Type B pancreatic cell (in vitro differentiated cells): Measurements from ENCODE around the gene LTBP2. TPM values are rescaled to one million over a fixed set of nuclear protein-coding genes. Genes with fewer than 3 reads are reported as not detected.

Source experiments
- DNase-seq: peaks from one replicate; pipeline ENCODE4 v3.0.0; 2021; ENCODE audit warnings: mixed read lengths; ENCODE audit not compliant: unreplicated experiment; ENCODE audit errors: extremely low spot score
- H3K27ac Mint-ChIP-seq: 2 replicates; pipeline ENCODE4 v1.8.0; 2021; ENCODE audit warnings: mild to moderate bottlenecking, mixed read lengths
- H3K27me3 Mint-ChIP-seq: 2 replicates; pipeline ENCODE4 v1.8.0; 2021; ENCODE audit warnings: mixed read lengths
- H3K36me3 Mint-ChIP-seq: 2 replicates; pipeline ENCODE4 v1.8.0; 2021; ENCODE audit warnings: mixed read lengths
- H3K4me1 Mint-ChIP-seq: one replicate; pipeline ENCODE4 v1.8.0; 2021; ENCODE audit warnings: mixed read lengths; ENCODE audit not compliant: unreplicated experiment
- H3K4me3 Mint-ChIP-seq: 2 replicates; pipeline ENCODE4 v1.8.0; 2021; ENCODE audit warnings: mild to moderate bottlenecking, mixed read lengths
- H3K9me3 Mint-ChIP-seq: 2 replicates; pipeline ENCODE4 v1.8.0; 2021; ENCODE audit warnings: mixed read lengths
- total RNA-seq: library from RNA; stranded (reverse); gene quantifications from 2 replicates; pipeline ENCODE4 v1.2.1, GENCODE V29; 2021; ENCODE audit warnings: low replicate concordance
- TF ChIP-seq, protein P1 (sequence below): fragments of 200-600 bp; sonication (generic); conservative IDR thresholded peaks from 2 replicates; pipeline ENCODE4 v1.5.0; 2021; ENCODE audit warnings: antibody characterized with exemption, mild to moderate bottlenecking

Gene LTBP2
- total RNA-seq, 1 donor from 2014 or later = 1.1 TPM

DNA sequence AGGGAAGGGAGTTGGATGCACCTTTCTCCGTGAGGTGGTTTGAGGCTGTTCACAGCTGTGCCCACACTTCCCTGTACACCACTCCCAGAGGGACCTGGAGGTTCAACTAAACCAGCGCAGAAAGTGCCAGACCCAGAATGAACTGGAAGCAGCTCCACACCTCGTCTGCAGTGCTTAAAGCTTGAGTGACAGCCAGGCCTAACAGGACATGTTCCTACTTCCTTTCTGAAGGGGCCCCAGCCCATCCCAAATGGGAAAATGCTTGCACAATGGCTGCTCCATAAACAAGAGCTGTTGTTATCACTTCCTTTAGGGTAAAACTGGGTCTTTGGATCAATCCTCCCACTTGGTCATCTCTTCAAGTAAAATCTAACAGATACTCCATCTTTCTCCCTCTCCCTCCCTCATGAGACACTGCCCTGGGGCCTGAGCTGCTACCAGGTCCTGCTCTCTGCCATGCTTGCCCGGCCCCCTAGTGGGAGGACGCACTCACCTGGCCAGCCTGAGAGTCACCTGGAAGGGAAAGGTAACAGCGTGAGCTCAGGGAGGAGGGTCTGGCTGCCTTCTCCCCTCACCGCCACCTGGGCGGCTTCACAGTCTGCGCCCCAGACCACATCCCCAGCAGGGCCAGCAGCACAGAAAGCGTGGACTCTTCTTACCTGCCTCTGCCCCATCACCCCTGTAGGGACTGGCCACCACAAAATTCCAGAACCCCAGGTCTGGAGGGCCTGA, 85.0 kb downstream of the LTBP2 start:
- Mint-ChIP-seq H3K9me3 (no peaks in the 10 kb centered on the region), H3K4me3 (no peak overlapping the region), H3K27me3 (no peaks in the 10 kb centered on the region), H3K27ac (no peak overlapping the region), H3K4me1 (peaks cover 5% of the 10 kb centered on the region), H3K36me3 (no peaks in the 10 kb centered on the region)
- DNase-seq = no peak
- TF ChIP-seq, protein P1, sequence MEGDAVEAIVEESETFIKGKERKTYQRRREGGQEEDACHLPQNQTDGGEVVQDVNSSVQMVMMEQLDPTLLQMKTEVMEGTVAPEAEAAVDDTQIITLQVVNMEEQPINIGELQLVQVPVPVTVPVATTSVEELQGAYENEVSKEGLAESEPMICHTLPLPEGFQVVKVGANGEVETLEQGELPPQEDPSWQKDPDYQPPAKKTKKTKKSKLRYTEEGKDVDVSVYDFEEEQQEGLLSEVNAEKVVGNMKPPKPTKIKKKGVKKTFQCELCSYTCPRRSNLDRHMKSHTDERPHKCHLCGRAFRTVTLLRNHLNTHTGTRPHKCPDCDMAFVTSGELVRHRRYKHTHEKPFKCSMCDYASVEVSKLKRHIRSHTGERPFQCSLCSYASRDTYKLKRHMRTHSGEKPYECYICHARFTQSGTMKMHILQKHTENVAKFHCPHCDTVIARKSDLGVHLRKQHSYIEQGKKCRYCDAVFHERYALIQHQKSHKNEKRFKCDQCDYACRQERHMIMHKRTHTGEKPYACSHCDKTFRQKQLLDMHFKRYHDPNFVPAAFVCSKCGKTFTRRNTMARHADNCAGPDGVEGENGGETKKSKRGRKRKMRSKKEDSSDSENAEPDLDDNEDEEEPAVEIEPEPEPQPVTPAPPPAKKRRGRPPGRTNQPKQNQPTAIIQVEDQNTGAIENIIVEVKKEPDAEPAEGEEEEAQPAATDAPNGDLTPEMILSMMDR = no peak

DNA sequence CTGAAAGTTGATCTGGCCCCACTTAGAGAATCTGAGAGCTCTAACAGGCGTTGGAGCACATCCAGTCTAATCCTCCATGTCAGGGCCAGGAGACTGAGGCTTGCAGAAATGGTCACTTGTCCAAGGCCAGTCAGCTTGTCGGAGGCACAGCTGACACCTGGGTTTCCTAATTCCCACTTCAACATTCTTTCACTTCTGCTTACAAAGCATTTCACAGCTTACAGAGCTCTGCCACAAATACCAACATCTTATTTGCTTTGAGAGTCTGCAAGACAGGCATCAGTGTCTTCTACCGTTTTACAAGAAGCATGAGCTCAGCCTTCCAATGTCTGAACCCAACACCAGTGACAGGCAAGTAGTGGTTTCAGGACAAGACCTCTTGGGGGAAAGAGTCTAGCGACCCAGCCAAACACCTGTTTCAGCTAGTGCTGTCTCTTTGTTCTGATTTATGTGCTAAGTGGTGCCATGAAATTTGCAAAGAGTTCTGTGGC, 86.6 kb downstream of the LTBP2 start:
- Mint-ChIP-seq H3K4me3 (no peak overlapping the region), H3K27me3 (no peaks in the 10 kb centered on the region)

DNA sequence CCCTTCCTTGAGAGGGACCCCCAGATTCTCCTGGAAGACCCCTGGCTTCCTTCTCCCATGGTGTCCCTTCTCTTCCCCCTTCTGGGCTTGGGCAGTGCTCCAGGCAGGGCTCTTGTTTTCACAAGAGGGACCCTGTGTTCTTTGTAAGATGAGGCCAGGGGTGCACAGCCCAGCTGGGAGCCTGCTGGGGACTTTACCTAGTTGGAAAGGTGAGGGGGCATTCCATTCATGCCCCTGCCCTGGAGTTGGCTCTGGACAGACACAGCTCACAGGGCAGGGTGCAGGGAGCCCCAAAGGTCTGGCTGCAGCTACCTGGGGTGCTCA, 87.3 kb downstream of the LTBP2 start:
- Mint-ChIP-seq H3K27me3 (no peaks in the 10 kb centered on the region), H3K36me3 (no peaks in the 10 kb centered on the region), H3K9me3 (no peaks in the 10 kb centered on the region), H3K27ac (no peak overlapping the region), H3K4me3 (no peak overlapping the region), H3K4me1 (peaks cover 5% of the 10 kb centered on the region)
- TF ChIP-seq, protein P1 = no peak
- no peak for DNase-seq

More for the DNA sequence above, 86.6 kb downstream of the LTBP2 start:
- no peaks in the 10 kb centered on the region for H3K9me3 Mint-ChIP-seq
- peaks cover 5% of the 10 kb centered on the region for H3K4me1 Mint-ChIP-seq
- no peak overlapping the region for H3K27ac Mint-ChIP-seq
- no peak for DNase-seq
- H3K36me3 Mint-ChIP-seq = no peaks in the 10 kb centered on the region
- TF ChIP-seq, protein P1 = no peak

GRCh38 chr14:74524076-74524811, 87.8 kb downstream of the LTBP2 start:
- Mint-ChIP-seq H3K27me3 (no peaks in the 10 kb centered on the region), H3K9me3 (no peaks in the 10 kb centered on the region), H3K4me3 (no peak overlapping the region), H3K4me1 (peaks cover 5% of the 10 kb centered on the region), H3K36me3 (no peaks in the 10 kb centered on the region), H3K27ac (no peak overlapping the region)
- TF ChIP-seq, protein P1 = no peak
- DNase-seq = no peak

- no peak for DNase-seq
- H3K9me3 Mint-ChIP-seq = no peaks in the 10 kb centered on the region
- TF ChIP-seq, protein P1 = no peak
- peaks cover 11% of the 10 kb centered on the region for H3K4me1 Mint-ChIP-seq
- no peaks in the 10 kb centered on the region for H3K27me3 Mint-ChIP-seq
- no peaks in the 10 kb centered on the region for H3K36me3 Mint-ChIP-seq
- H3K27ac Mint-ChIP-seq = no peak overlapping the region
- no peak overlapping the region for H3K4me3 Mint-ChIP-seq
Measured at GRCh38 chr14:74522740-74523139, 89.3 kb downstream of the LTBP2 start.
